Activated naive CD8-positive, alpha-beta T cell (primary cell): ENCODE data around the gene CAMTA1.

ENCODE experiments used
- H3K27ac Mint-ChIP-seq: one replicate; pipeline ENCODE4 v1.8.0; 2021; ENCODE audit warnings: mixed read lengths
- H3K27me3 Mint-ChIP-seq: one replicate; pipeline ENCODE4 v1.8.0; 2021; ENCODE audit warnings: mixed read lengths
- H3K36me3 Mint-ChIP-seq: one replicate; pipeline ENCODE4 v1.8.0; 2021; ENCODE audit warnings: mixed read lengths
- H3K4me1 Mint-ChIP-seq: one replicate; pipeline ENCODE4 v1.8.0; 2021; ENCODE audit warnings: low read depth, mixed read lengths
- H3K4me3 Mint-ChIP-seq: one replicate; pipeline ENCODE4 v1.8.0; 2021; ENCODE audit warnings: mild to moderate bottlenecking, mixed read lengths
- H3K9me3 Mint-ChIP-seq: one replicate; pipeline ENCODE4 v1.8.0; 2021; ENCODE audit warnings: low read depth, mixed read lengths

Gene CAMTA1

GRCh38 chr1:7259955-7260354 is 474.7 kb downstream of the CAMTA1 start:
- H3K27me3 Mint-ChIP-seq = peaks cover 7% of the 10 kb centered on the region
- no peaks in the 10 kb centered on the region for H3K4me1 Mint-ChIP-seq
- H3K9me3 Mint-ChIP-seq = no peaks in the 10 kb centered on the region
- H3K27ac Mint-ChIP-seq = peak overlapping the region; percentile 8
- no peak overlapping the region for H3K4me3 Mint-ChIP-seq
- no peaks in the 10 kb centered on the region for H3K36me3 Mint-ChIP-seq

GRCh38 chr1:7261490-7261889 is 476.2 kb downstream of the CAMTA1 start:
- Mint-ChIP-seq H3K9me3 (no peaks in the 10 kb centered on the region), H3K4me3 (no peak overlapping the region), H3K27ac (no peak overlapping the region), H3K36me3 (no peaks in the 10 kb centered on the region), H3K4me1 (no peaks in the 10 kb centered on the region), H3K27me3 (peaks cover 13% of the 10 kb centered on the region)

GRCh38 chr1:7262611-7263010 is 477.4 kb downstream of the CAMTA1 start:
- no peak overlapping the region for H3K4me3 Mint-ChIP-seq
- H3K27ac Mint-ChIP-seq = no peak overlapping the region
- peaks cover 13% of the 10 kb centered on the region for H3K27me3 Mint-ChIP-seq
- no peaks in the 10 kb centered on the region for H3K36me3 Mint-ChIP-seq
- no peaks in the 10 kb centered on the region for H3K4me1 Mint-ChIP-seq
- no peaks in the 10 kb centered on the region for H3K9me3 Mint-ChIP-seq

GRCh38 chr1:7263021-7263960 is 478.0 kb downstream of the CAMTA1 start:
- H3K4me1 Mint-ChIP-seq = no peaks in the 10 kb centered on the region
- H3K9me3 Mint-ChIP-seq = no peaks in the 10 kb centered on the region
- H3K36me3 Mint-ChIP-seq = no peaks in the 10 kb centered on the region
- H3K4me3 Mint-ChIP-seq = no peak overlapping the region
- H3K27me3 Mint-ChIP-seq = peaks cover 13% of the 10 kb centered on the region
- H3K27ac Mint-ChIP-seq = no peak overlapping the region

- H3K4me3 Mint-ChIP-seq = no peak overlapping the region
- H3K4me1 Mint-ChIP-seq = no peaks in the 10 kb centered on the region
- peaks cover 7% of the 10 kb centered on the region for H3K9me3 Mint-ChIP-seq
- no peak overlapping the region for H3K27ac Mint-ChIP-seq
- no peaks in the 10 kb centered on the region for H3K36me3 Mint-ChIP-seq
- peaks cover 16% of the 10 kb centered on the region for H3K27me3 Mint-ChIP-seq
Measured at GRCh38 chr1:7264101-7264500, 478.8 kb downstream of the CAMTA1 start.

GRCh38 chr1:7265771-7266371 is 480.6 kb downstream of the CAMTA1 start:
- Mint-ChIP-seq H3K4me3 (no peak overlapping the region), H3K36me3 (peaks cover 2% of the 10 kb centered on the region), H3K27me3 (peaks cover 23% of the 10 kb centered on the region), H3K9me3 (peaks cover 15% of the 10 kb centered on the region), H3K4me1 (no peaks in the 10 kb centered on the region), H3K27ac (no peak overlapping the region)

GRCh38 chr1:7266561-7266960 is 481.3 kb downstream of the CAMTA1 start:
- Mint-ChIP-seq H3K27ac (no peak overlapping the region), H3K36me3 (peaks cover 2% of the 10 kb centered on the region), H3K9me3 (peaks cover 15% of the 10 kb centered on the region), H3K4me1 (no peaks in the 10 kb centered on the region), H3K27me3 (peaks cover 29% of the 10 kb centered on the region), H3K4me3 (no peak overlapping the region)

- Mint-ChIP-seq H3K4me3 (no peak overlapping the region), H3K4me1 (no peaks in the 10 kb centered on the region), H3K9me3 (peaks cover 15% of the 10 kb centered on the region), H3K36me3 (peaks cover 2% of the 10 kb centered on the region), H3K27ac (no peak overlapping the region), H3K27me3 (peaks cover 29% of the 10 kb centered on the region)
Measured at GRCh38 chr1:7267493-7267892, 482.2 kb downstream of the CAMTA1 start.

GRCh38 chr1:7268983-7269382 is 483.7 kb downstream of the CAMTA1 start:
- peaks cover 2% of the 10 kb centered on the region for H3K36me3 Mint-ChIP-seq
- H3K4me3 Mint-ChIP-seq = no peak overlapping the region
- H3K9me3 Mint-ChIP-seq = peaks cover 15% of the 10 kb centered on the region
- H3K4me1 Mint-ChIP-seq = no peaks in the 10 kb centered on the region
- peaks cover 29% of the 10 kb centered on the region for H3K27me3 Mint-ChIP-seq
- H3K27ac Mint-ChIP-seq = no peak overlapping the region

GRCh38 chr1:7269525-7269924 is 484.3 kb downstream of the CAMTA1 start:
- H3K36me3 Mint-ChIP-seq = peaks cover 2% of the 10 kb centered on the region
- peaks cover 27% of the 10 kb centered on the region for H3K27me3 Mint-ChIP-seq
- H3K4me1 Mint-ChIP-seq = no peaks in the 10 kb centered on the region
- peaks cover 15% of the 10 kb centered on the region for H3K9me3 Mint-ChIP-seq
- no peak overlapping the region for H3K4me3 Mint-ChIP-seq
- no peak overlapping the region for H3K27ac Mint-ChIP-seq

- Mint-ChIP-seq H3K4me3 (no peak overlapping the region), H3K36me3 (peaks cover 2% of the 10 kb centered on the region), H3K4me1 (no peaks in the 10 kb centered on the region), H3K9me3 (peaks cover 17% of the 10 kb centered on the region), H3K27me3 (peaks cover 19% of the 10 kb centered on the region), H3K27ac (no peak overlapping the region)
Measured at GRCh38 chr1:7274256-7274655, 489.0 kb downstream of the CAMTA1 start.

GRCh38 chr1:7278045-7278444 is 492.8 kb downstream of the CAMTA1 start:
- H3K9me3 Mint-ChIP-seq = peaks cover 11% of the 10 kb centered on the region
- no peaks in the 10 kb centered on the region for H3K36me3 Mint-ChIP-seq
- H3K4me1 Mint-ChIP-seq = no peaks in the 10 kb centered on the region
- no peak overlapping the region for H3K27ac Mint-ChIP-seq
- no peak overlapping the region for H3K4me3 Mint-ChIP-seq
- H3K27me3 Mint-ChIP-seq = peaks cover 6% of the 10 kb centered on the region

- H3K36me3 Mint-ChIP-seq = no peaks in the 10 kb centered on the region
- H3K4me1 Mint-ChIP-seq = no peaks in the 10 kb centered on the region
- H3K9me3 Mint-ChIP-seq = peaks cover 11% of the 10 kb centered on the region
- H3K27ac Mint-ChIP-seq = no peak overlapping the region
- H3K4me3 Mint-ChIP-seq = no peak overlapping the region
- peaks cover 7% of the 10 kb centered on the region for H3K27me3 Mint-ChIP-seq
Measured at GRCh38 chr1:7278827-7279765, 493.8 kb downstream of the CAMTA1 start.

- Mint-ChIP-seq H3K4me1 (no peaks in the 10 kb centered on the region), H3K36me3 (no peaks in the 10 kb centered on the region), H3K27me3 (peaks cover 7% of the 10 kb centered on the region), H3K4me3 (no peak overlapping the region), H3K27ac (no peak overlapping the region), H3K9me3 (peaks cover 11% of the 10 kb centered on the region)
Measured at GRCh38 chr1:7279769-7280168, 494.5 kb downstream of the CAMTA1 start.
